HepG2 (cell line): ENCODE measurements around the gene CCDC85C. TPM values are rescaled to one million over a fixed set of nuclear protein-coding genes. Genes with fewer than 3 reads are reported as not detected.

Experiments
- ARNT2 ChIP-seq: sonication (generic); formaldehyde crosslinking; IDR thresholded peaks from 2 replicates; pipeline ENCODE4 v1.8.0; 2022; ENCODE audit warnings: mild to moderate bottlenecking, low read depth, missing genetic modification reagents, moderate library complexity
- PRPF4 ChIP-seq: fragments of 200-400 bp; formaldehyde crosslinking; IDR thresholded peaks from 2 replicates; pipeline ENCODE4 v1.6.1; 2016; ENCODE audit warnings: low read length, low read depth; ENCODE audit not compliant: poor library complexity, severe bottlenecking
- REPIN1 ChIP-seq: sonication (generic); formaldehyde crosslinking; IDR thresholded peaks from 2 replicates; pipeline ENCODE4 v1.8.0; 2022; ENCODE audit warnings: missing genetic modification reagents, low read depth, mild to moderate bottlenecking, borderline replicate concordance
- SOX13 ChIP-seq, 3 experiments: fragments of 450-650 bp in 1 of 3; sonication (generic) in 1 of 3; formaldehyde crosslinking in 1 of 3; IDR thresholded peaks in 2 of 3; conservative IDR thresholded peaks in 1 of 3; 2 replicates each; pipeline versions ENCODE4 v1.5.0 to v1.6.1; 2016 to 2020; ENCODE audit warnings: antibody characterized with exemption in 1 of 3, mild to moderate bottlenecking in 1 of 3, missing compliant biosample characterization in 1 of 3, missing genetic modification reagents in 1 of 3, moderate library complexity in 1 of 3
- SRSF9 ChIP-seq: fragments of 200-400 bp; formaldehyde crosslinking; IDR thresholded peaks from 2 replicates; pipeline ENCODE4 v1.6.1; 2018; ENCODE audit warnings: borderline replicate concordance, mild to moderate bottlenecking, low read depth, low read length; ENCODE audit not compliant: insufficient read depth, poor library complexity, severe bottlenecking
- TBX2 ChIP-seq: sonication (generic); formaldehyde crosslinking; IDR thresholded peaks from 2 replicates; pipeline ENCODE4 v1.5.0; 2020; ENCODE audit warnings: missing genetic modification reagents, mild to moderate bottlenecking, borderline replicate concordance
- ZNF17 ChIP-seq: sonication (generic); formaldehyde crosslinking; IDR thresholded peaks from 2 replicates; pipeline ENCODE4 v1.5.0; 2020; ENCODE audit warnings: mild to moderate bottlenecking, missing genetic modification reagents
- ZNF350 ChIP-seq: sonication (generic); formaldehyde crosslinking; IDR thresholded peaks from 2 replicates; pipeline ENCODE4 v1.4.0; 2020; ENCODE audit warnings: mild to moderate bottlenecking, low read depth, missing genetic modification reagents, borderline replicate concordance
- ZNF503 ChIP-seq: sonication (generic); formaldehyde crosslinking; IDR thresholded peaks from 2 replicates; pipeline ENCODE4 v1.4.0; 2020; ENCODE audit warnings: missing genetic modification reagents
- ZNF563 ChIP-seq: sonication (generic); formaldehyde crosslinking; IDR thresholded peaks from 2 replicates; pipeline ENCODE4 v1.8.0; 2022; ENCODE audit warnings: mild to moderate bottlenecking, moderate library complexity, missing genetic modification reagents
- ZNF720 ChIP-seq: sonication (generic); formaldehyde crosslinking; IDR thresholded peaks from 2 replicates; pipeline ENCODE4 v1.4.0; 2020; ENCODE audit warnings: missing genetic modification reagents
- ZNF790 ChIP-seq: sonication (generic); formaldehyde crosslinking; IDR thresholded peaks from 2 replicates; pipeline ENCODE4 v1.8.0; 2022; ENCODE audit warnings: missing genetic modification reagents, mild to moderate bottlenecking, borderline replicate concordance
- polyA plus RNA-seq, 8 experiments: library from polyadenylated mRNA; depleted of rRNA in 3 of 8; stranded (reverse) in 7 of 8; unstranded in 1 of 8; fragments of >200 nt; fragmentation: Illumina TruSeq in 4 of 8; extraction: Trizol in 4 of 8; gene quantifications; 2 replicates each; pipeline versions ENCODE4 v1.2.1 to v1.2.3, GENCODE V29; 2011 to 2016; ENCODE audit warnings: low read depth in 4 of 8, missing spikeins in 1 of 8, mixed read lengths in 1 of 8; ENCODE audit not compliant: insufficient read depth in 1 of 8
- total RNA-seq, 5 experiments: library from RNA; depleted of rRNA; stranded (reverse); fragments of >200 nt; fragmentation: Illumina TruSeq; extraction: Trizol; gene quantifications; 2 replicates each; pipeline ENCODE4 v1.2.3, GENCODE V29; 2016; ENCODE audit warnings: low read depth in 1 of 5
- TF ChIP-seq, protein P1 (sequence below): sonication (generic); formaldehyde crosslinking; IDR thresholded peaks from 2 replicates; pipeline ENCODE4 v1.5.1; 2020; ENCODE audit warnings: missing genetic modification reagents, mild to moderate bottlenecking, borderline replicate concordance
- TF ChIP-seq, protein P2 (sequence below): sonication (generic); formaldehyde crosslinking; IDR thresholded peaks from 2 replicates; pipeline ENCODE4 v1.4.0; 2020; ENCODE audit warnings: missing genetic modification reagents
- TF ChIP-seq, protein P3 (sequence below): sonication (generic); formaldehyde crosslinking; IDR thresholded peaks from 2 replicates; pipeline ENCODE4 v1.8.0; 2022; ENCODE audit warnings: mild to moderate bottlenecking, missing genetic modification reagents
- TF ChIP-seq, protein P4 (sequence below): sonication (generic); formaldehyde crosslinking; IDR thresholded peaks from 2 replicates; pipeline ENCODE4 v1.4.0; 2020; ENCODE audit warnings: missing genetic modification reagents

Gene CCDC85C
- total and polyA plus RNA-seq, 2 of the 13 experiments (the other 11 are each of a cell fraction or from before 2014, with no cell fraction given): 18.8 to 43.8 TPM

- TF ChIP-seq SRSF9: no peak
- no peak; the same call in 1 of the 2 replicates for TF ChIP-seq REPIN1 (CRISPR knock-in tag)
- TF ChIP-seq ZNF563 (CRISPR knock-in tag): peak; percentile 99
- peak; percentile 90 for TF ChIP-seq TBX2 (CRISPR knock-in tag)
- TF ChIP-seq ZNF790 (CRISPR knock-in tag): peak; percentile 95; the same call in 1 of the 2 replicates
- peak; percentile 30; the same call in 1 of the 2 replicates for TF ChIP-seq ZNF350 (CRISPR knock-in tag)
- TF ChIP-seq, protein P1, sequence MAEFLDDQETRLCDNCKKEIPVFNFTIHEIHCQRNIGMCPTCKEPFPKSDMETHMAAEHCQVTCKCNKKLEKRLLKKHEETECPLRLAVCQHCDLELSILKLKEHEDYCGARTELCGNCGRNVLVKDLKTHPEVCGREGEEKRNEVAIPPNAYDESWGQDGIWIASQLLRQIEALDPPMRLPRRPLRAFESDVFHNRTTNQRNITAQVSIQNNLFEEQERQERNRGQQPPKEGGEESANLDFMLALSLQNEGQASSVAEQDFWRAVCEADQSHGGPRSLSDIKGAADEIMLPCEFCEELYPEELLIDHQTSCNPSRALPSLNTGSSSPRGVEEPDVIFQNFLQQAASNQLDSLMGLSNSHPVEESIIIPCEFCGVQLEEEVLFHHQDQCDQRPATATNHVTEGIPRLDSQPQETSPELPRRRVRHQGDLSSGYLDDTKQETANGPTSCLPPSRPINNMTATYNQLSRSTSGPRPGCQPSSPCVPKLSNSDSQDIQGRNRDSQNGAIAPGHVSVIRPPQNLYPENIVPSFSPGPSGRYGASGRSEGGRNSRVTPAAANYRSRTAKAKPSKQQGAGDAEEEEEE (CRISPR knock-in tag): no peak
- no peak for TF ChIP-seq PRPF4
- TF ChIP-seq, protein P2, sequence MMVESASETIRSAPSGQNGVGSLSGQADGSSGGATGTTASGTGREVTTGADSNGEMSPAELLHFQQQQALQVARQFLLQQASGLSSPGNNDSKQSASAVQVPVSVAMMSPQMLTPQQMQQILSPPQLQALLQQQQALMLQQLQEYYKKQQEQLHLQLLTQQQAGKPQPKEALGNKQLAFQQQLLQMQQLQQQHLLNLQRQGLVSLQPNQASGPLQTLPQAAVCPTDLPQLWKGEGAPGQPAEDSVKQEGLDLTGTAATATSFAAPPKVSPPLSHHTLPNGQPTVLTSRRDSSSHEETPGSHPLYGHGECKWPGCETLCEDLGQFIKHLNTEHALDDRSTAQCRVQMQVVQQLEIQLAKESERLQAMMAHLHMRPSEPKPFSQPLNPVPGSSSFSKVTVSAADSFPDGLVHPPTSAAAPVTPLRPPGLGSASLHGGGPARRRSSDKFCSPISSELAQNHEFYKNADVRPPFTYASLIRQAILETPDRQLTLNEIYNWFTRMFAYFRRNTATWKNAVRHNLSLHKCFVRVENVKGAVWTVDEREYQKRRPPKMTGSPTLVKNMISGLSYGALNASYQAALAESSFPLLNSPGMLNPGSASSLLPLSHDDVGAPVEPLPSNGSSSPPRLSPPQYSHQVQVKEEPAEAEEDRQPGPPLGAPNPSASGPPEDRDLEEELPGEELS: 0 out of 2 replicates have a peak, but pooled peaks have one; percentile 49
- TF ChIP-seq ARNT2 (CRISPR knock-in tag): peak; percentile 99
- peak; percentile 56; the same call in 1 of the 2 replicates for TF ChIP-seq ZNF503 (CRISPR knock-in tag)
- no peak for TF ChIP-seq SOX13 (IDR thresholded peaks at IDR 0.05)
- peak in 1 of 2 experiments; percentile 9; a peak in 1 of 4 replicates for TF ChIP-seq SOX13 (CRISPR knock-in tag; conservative IDR thresholded peaks at IDR 0.05 in 1 of 2, IDR thresholded peaks at IDR 0.05 in 1 of 2)
- TF ChIP-seq ZNF17 (CRISPR knock-in tag): 0 out of 2 replicates have a peak, but pooled peaks have one; percentile 74
- TF ChIP-seq, protein P3, sequence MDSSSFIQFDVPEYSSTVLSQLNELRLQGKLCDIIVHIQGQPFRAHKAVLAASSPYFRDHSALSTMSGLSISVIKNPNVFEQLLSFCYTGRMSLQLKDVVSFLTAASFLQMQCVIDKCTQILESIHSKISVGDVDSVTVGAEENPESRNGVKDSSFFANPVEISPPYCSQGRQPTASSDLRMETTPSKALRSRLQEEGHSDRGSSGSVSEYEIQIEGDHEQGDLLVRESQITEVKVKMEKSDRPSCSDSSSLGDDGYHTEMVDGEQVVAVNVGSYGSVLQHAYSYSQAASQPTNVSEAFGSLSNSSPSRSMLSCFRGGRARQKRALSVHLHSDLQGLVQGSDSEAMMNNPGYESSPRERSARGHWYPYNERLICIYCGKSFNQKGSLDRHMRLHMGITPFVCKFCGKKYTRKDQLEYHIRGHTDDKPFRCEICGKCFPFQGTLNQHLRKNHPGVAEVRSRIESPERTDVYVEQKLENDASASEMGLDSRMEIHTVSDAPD (CRISPR knock-in tag): no peak
- TF ChIP-seq ZNF720: 0 out of 2 replicates have a peak, but pooled peaks have one; percentile 44
- TF ChIP-seq, protein P4, sequence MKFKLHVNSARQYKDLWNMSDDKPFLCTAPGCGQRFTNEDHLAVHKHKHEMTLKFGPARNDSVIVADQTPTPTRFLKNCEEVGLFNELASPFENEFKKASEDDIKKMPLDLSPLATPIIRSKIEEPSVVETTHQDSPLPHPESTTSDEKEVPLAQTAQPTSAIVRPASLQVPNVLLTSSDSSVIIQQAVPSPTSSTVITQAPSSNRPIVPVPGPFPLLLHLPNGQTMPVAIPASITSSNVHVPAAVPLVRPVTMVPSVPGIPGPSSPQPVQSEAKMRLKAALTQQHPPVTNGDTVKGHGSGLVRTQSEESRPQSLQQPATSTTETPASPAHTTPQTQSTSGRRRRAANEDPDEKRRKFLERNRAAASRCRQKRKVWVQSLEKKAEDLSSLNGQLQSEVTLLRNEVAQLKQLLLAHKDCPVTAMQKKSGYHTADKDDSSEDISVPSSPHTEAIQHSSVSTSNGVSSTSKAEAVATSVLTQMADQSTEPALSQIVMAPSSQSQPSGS (CRISPR knock-in tag): peak; percentile 75
Observed at GRCh38 chr14:99603471-99604277, at the start of gene CCDC85C (continued).
